Activated CD8-positive, alpha-beta memory T cell treated with anti-CD3 and anti-CD28 coated beads for 24 hours (primary cell): ENCODE measurements around the gene ASTN2.
"Not testable (repeated sequence)": the region's sequence is repeated elsewhere in the genome, so short reads cannot be mapped to it uniquely, and the experiment has no call there.

Experiments
- DNase-seq: peaks from one replicate; pipeline ENCODE4 v3.0.0-alpha.2; 2020

Gene ASTN2

GRCh38 chr9:117098331-117098730, 316.5 kb downstream of the ASTN2 start:
- DNase-seq: no peak

- no peak for DNase-seq
Measured at GRCh38 chr9:117097761-117098160, 317.1 kb downstream of the ASTN2 start.

- no peak for DNase-seq
Measured at GRCh38 chr9:117096138-117096537, 318.7 kb downstream of the ASTN2 start.

- no peak for DNase-seq
Measured at GRCh38 chr9:117095081-117095480, 319.8 kb downstream of the ASTN2 start.

GRCh38 chr9:117093891-117094844, 320.7 kb downstream of the ASTN2 start:
- DNase-seq: no peak

GRCh38 chr9:117092582-117092981, 322.3 kb downstream of the ASTN2 start:
- no peak for DNase-seq

- DNase-seq: no peak
Measured at GRCh38 chr9:117091529-117091928, 323.3 kb downstream of the ASTN2 start.

GRCh38 chr9:117088786-117089185, 326.1 kb downstream of the ASTN2 start:
- DNase-seq: no peak

- DNase-seq: no peak
Measured at GRCh38 chr9:117088140-117088539, 326.7 kb downstream of the ASTN2 start.

- DNase-seq: no peak
Measured at GRCh38 chr9:117084221-117084620, 330.6 kb downstream of the ASTN2 start.

GRCh38 chr9:117083559-117083958, 331.3 kb downstream of the ASTN2 start:
- DNase-seq: no peak

GRCh38 chr9:117081641-117082317, 333.1 kb downstream of the ASTN2 start:
- DNase-seq: no peak

GRCh38 chr9:117080765-117081390, 334.0 kb downstream of the ASTN2 start:
- DNase-seq: no peak

GRCh38 chr9:117076571-117077290, 338.1 kb downstream of the ASTN2 start:
- no peak for DNase-seq

GRCh38 chr9:117075636-117076035, 339.2 kb downstream of the ASTN2 start:
- no peak for DNase-seq

GRCh38 chr9:117074784-117075520, 339.9 kb downstream of the ASTN2 start:
- DNase-seq: no peak

GRCh38 chr9:117074342-117074662, 340.6 kb downstream of the ASTN2 start:
- DNase-seq: no peak

- no peak for DNase-seq
Measured at GRCh38 chr9:117073539-117074341, 341.1 kb downstream of the ASTN2 start.

- no peak for DNase-seq
Measured at GRCh38 chr9:117073071-117073470, 341.8 kb downstream of the ASTN2 start.

GRCh38 chr9:117072216-117072615, 342.6 kb downstream of the ASTN2 start:
- no peak for DNase-seq

- DNase-seq: not testable (repeated sequence)
Measured at GRCh38 chr9:117071673-117072207, 343.1 kb downstream of the ASTN2 start.
